HG03571 (cell line): ENCODE measurements around the gene SMARCA5.

ENCODE experiments used
- ATAC-seq: cut with Tn5 transposase; IDR thresholded peaks from one replicate; pipeline ENCODE4 v1.9.1; 2021; ENCODE audit not compliant: unreplicated experiment

SMARCA5 gene

GRCh38 chr4:143538979-143539669 is 25.6 kb downstream of the SMARCA5 start:
- no peak for ATAC-seq

DNA sequence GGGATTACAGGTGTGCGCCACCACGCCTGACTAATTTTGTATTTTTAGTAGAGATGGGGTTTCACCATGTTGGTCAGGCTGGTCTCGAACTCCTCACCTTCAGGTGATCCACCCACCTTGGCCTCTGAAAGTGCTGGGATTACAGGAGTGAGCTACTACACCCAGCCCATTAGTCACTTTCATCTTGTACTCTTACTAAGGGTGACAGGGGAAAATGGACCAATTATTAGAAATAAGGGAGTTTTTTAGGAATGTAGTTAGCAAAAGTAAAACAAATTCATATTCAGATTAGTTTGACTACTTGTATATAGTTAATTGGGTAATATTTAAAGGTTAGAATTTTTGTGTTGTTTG is 26.1 kb downstream of the SMARCA5 start:
- no peak for ATAC-seq

GRCh38 chr4:143549928-143550327 is 36.4 kb downstream of the SMARCA5 start:
- ATAC-seq: no peak

GRCh38 chr4:143554728-143555597 is 41.5 kb downstream of the SMARCA5 start:
- peak; percentile 60 for ATAC-seq

- ATAC-seq: no peak
These were observed 42.2 kb downstream of the SMARCA5 start for GRCh38 chr4:143555676-143556075.

- no peak for ATAC-seq
These were observed 44.8 kb downstream of the SMARCA5 start for GRCh38 chr4:143558286-143558685.

DNA sequence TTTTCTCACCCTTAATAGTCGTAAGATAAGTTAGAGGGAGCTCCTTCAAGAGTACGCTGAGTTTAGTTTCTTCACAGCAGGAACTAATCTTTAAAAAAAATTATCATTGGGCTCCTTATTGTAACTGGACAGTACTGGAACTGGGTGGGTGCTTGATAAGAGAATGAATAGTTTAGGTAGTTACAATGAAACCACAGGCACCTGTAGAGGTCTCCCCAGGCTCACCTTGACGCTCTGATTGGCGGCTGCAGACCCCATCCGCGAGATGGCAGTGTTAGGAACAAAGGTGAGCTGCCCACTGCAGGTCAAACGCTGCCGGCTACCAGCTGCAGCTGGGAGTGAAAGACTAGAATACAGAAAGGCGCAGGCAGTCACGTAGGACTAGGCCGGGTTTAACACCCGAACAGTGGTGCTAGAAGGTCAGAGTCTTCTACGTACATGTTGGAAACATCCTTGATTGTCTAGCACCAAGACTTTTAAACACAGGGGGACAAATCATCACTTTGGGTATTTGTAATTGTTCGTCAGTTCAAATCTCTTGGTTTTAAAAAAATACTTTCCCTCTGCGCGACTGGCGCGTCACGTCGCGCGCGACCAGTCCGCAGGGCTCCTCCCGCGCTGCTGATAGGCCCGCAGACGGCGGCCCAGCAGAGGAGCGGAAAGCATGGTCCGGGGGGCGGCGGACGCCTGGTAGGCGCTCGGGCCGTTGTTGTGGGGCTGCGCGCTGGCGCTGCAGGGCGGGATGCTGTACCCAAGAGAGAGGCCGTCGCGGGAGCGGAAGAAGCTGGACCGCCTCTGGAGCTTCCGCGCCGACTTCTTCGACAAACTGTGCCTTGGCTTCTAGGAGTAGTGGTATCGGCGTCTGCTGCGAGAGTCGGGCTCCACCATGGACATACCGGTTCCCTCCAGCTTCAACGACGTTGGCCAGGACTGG is 45.6 kb downstream of the SMARCA5 start:
- peak; percentile 83 for ATAC-seq

DNA sequence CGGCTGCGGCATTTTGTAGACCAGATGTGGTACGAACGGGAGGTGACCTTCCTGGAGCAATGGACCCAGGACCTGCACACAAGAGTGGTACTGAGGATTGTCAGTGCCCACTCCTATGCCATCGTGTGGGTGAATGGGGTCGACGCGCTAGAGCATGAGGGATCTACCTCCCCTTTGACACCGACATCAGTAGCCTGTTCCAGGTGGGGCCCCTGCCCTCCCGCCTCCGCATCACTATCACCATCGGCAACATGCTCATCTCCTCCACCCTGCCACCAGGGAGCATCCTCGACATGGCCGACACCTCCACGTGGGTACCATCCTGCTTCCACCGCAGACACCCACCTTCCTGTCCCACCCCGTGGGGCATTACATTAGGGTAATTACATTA is 46.2 kb downstream of the SMARCA5 start:
- ATAC-seq: peak; percentile 10

- ATAC-seq: no peak
These were observed 51.0 kb downstream of the SMARCA5 start for GRCh38 chr4:143564472-143564871.

GRCh38 chr4:143575331-143575730 is 61.8 kb downstream of the SMARCA5 start:
- ATAC-seq: no peak

DNA sequence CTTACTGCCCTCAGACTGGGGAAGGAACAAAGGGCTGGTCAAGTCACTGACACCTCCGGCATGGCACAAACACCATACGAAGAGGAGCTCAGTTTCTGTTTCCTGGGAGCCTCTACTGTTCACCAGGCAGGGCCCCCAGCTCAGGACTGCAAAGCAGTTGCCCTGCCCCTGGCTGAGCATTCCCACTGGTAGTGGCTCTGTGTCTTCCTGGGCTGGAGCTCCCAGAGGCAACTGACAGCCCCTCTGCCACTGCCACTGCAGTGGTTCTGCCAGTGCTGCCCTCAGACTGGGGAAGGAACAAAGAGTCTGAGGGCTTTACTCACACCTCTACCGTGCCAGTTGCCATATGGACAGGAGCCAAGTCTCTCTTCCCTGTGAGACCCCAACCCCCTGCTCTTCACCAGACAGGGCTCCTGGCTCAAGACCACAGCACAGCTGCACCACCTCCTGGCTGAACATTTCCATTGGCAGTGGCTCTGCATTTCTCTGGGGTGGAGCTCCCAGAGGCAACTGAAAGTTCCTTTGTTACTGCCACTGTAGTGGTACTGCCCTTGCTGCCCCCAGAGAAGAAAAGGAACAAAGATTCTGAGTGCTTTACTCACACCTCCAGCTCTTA is 67.9 kb downstream of the SMARCA5 start:
- ATAC-seq: no peak

- ATAC-seq: no peak
These were observed 72.0 kb downstream of the SMARCA5 start for GRCh38 chr4:143585548-143585947.

- no peak for ATAC-seq
These were observed 72.6 kb downstream of the SMARCA5 start for GRCh38 chr4:143586080-143586479.

GRCh38 chr4:143587703-143588102 is 74.2 kb downstream of the SMARCA5 start:
- no peak for ATAC-seq

DNA sequence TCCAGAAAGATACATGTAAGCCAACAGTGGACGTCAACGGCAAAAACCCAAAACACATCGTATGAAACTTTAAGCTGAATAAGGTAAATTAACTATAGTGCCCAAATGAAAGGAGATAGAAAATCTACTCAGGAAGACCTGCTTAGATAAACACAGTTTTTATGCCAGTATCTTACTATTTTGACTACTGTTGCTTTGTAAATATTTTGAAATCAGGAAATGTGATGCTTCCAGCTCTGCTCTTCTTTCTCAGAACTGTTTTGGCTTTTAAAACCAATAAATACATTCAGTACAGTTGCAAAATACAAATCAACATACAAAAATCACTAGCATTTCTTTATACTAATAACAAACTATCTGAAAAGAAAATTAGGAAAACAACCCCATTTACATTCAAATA is 83.8 kb downstream of the SMARCA5 start:
- ATAC-seq: no peak

DNA sequence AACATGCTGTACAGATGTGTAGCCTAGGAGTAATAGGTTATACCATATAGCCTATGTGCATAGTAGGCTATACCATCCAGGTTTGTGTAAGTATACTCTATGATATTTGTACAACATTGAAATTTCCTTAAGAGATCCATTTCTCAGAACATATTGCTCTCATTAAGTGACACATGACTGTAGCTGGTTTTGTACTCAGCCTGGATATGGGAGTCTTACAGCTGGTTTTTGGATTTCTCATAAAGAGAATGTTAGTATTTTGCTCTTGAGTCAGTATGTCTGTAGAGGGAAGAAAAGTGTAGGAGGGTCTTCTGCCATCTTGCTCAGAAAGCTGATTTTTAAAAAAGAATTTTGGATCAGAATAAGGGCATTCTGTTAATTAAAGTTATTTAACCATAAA is 85.3 kb downstream of the SMARCA5 start:
- ATAC-seq: no peak

DNA sequence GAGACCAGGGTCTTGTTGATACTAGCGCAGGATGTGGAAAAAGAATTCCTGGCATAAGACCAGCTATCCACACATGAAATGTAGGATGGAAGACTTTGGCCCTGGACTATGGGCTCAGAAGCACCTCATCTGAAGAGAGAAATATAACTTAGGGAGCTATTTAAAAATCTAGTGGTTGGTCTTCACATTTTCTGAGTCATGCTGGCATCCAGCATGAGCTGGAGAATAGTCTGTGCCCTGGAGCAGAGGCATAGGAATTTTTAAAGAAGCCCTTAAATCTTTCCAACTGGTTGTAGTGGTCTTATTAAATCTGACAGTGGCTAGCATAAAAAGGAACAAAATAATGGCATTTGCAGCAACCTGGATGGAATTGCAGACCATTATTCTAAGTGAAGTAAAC is 86.3 kb downstream of the SMARCA5 start:
- ATAC-seq: no peak

- no peak for ATAC-seq
These were observed 93.0 kb downstream of the SMARCA5 start for GRCh38 chr4:143606480-143606879.
